EH (cell line): ENCODE measurements around the gene ANO3.

Experiments
- DNase-seq: peaks from one replicate; pipeline ENCODE4 v3.0.0-alpha.2; 2015; ENCODE audit warnings: low read depth

Gene ANO3

DNA sequence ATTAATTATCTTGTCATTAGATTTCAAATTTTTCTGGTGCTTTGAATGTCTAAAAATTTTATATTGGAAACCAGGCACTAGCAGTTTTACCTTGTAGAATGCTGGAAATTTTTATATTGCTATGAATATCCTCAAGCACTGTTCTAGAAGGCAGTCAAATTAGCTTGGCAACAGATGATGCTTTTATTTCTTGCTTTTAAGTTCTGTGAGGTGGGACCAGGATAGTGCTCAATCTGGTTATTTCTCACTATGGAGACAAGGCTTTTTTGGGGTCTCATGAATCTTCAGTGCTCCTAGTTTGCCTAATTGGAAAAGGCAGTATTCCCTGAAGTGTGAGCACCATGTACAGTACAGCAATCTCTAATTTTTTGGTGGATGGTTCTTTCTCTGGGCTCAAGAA is 27.1 kb downstream of the ANO3 start:
- no peak for DNase-seq

DNA sequence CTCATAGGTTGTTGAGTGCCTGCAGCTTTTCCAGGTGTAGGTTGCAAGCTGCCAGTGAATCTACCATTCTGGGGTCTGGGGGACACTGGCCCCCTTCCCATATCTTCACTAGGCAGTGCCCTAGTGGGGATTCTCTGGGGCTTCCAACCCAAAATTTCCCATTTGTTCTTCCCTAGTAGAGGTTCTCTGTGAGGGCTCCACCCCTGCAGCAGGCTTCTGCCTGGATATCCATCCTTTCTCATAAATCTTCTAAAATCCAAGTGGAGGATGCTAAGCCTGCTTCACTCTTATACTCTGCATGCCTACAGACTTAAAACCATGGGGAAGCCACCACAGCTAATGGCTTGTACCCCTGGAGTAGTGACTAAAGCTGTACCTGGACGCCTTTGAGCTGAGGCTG is 33.4 kb downstream of the ANO3 start:
- DNase-seq: no peak

DNA sequence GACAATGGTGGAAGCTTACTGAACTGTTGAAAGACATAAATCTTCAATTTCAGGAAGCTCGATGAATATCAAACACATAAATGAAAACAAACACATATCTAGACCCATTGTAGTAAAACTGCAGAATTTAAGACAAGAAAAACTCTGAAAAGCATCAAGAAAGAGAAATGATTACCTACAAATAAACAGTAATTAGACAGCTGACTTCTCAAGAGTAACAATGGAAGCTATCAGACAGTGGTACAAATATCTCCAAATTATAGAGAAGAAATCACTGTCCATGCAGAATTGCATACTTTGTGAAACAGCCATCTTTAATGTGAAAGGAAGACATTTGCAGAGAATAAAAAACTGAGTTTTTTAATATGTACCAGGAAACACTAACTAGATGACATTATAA is 45.7 kb downstream of the ANO3 start:
- no peak for DNase-seq

DNA sequence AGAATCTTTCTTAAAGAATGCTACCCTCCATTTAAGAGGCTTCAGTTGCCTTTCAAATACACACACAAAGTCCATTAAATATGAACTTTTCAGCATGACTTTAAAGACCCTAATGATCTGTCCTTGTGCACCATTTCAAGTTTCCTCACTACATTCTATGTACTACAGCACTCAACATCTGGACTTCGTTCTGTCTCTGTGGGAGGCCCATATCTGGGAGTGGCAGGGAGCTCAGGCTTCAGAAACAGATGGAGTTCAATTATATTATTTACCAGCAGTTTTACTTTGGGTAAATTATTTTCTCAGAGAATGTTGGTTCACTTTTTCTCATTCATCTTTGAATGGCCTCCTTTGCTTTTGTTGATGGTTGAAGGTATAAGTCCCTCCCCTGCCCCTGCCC is 67.4 kb downstream of the ANO3 start:
- no peak for DNase-seq

DNA sequence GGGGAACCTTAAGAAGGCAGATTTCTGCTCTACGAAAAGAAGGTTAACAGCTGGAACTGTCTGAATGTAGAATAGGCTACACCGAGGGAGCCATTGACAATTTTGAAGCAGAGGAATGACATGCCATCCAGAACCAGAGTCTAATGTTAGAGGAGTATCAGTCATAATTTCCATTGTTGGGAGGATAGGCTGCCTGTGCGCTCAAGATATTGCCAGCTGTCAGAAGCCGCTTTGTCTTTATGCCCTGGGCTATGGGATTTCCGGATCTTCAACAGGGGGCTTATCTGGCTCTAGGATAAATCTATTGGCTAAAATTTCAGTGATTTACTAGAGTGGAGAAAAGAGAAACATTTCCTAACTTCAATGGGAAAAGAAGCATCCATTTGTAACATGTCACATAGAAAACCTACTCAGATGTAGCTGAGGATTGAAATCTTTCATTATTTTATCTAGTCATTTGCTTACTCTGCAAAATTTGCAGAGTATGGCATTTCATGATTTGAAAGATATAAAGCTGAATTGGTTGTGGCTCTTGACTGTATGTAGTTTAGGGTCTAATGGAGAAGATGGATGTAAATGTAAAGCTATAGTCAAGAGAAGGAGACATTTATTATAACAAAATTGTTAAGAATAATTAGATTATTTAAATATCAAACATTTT is 78.9 kb downstream of the ANO3 start:
- no peak for DNase-seq

DNA sequence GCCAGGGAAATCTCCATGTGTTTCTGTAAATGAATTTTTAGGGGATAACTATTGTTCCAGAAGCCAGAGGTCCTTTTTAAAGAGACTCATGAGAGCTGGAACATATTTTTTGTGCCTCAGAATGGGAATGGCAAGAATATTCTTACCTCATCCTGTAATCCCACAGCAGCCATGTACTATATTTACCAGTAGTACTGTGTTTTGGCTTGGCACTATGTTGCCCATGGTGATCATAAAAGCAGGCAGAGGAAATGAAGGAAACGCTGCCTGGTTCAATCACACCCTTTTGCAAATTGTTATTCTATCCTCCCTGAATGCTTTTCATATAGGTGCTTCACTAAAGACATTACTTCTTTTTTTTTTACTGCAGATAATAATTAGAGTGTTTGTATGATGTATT is 81.0 kb downstream of the ANO3 start:
- DNase-seq: no peak

DNA sequence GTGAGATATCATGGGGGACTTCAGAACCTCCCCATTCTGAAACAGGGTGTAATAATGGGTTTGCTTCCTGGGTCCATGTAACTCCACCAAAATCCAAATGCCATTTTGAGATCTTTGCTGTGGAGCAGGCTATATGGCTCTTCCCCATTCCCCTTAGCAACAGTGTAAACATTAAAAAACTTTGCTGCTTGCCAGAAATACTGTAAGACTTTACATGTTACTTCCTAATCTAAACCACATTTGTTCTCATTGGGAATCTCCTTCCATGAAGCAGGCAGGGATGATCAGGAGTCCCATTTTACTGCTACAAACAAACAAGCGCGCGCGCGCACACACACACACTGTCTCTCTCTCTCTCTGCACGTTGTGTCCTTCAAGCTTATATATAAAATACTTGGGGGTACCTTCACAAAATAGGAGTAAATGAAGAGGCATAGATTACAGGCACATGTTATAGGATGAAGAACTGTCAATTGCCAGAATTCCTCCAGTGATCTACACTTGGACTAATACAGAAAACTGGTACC is 86.5 kb downstream of the ANO3 start:
- no peak for DNase-seq

DNA sequence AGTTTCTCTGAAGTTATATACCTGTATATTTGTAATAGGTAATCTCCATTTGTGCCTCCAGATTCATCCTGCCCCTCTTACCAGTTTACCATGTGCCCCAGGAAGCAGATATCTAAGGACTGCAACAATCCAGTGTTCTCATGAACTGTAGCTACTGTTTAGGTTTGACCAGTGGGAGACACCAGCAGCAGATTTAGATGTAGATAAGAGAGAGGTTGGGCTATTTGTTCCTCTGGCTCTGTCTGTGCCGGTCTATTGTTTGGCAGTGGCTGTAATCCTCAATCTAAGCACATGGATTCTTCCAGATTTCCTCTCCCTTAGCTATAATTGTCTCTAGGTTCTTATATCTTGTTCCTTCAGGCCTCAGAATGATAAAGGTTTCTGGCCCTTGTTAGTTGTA is 88.4 kb downstream of the ANO3 start:
- DNase-seq: no peak

DNA sequence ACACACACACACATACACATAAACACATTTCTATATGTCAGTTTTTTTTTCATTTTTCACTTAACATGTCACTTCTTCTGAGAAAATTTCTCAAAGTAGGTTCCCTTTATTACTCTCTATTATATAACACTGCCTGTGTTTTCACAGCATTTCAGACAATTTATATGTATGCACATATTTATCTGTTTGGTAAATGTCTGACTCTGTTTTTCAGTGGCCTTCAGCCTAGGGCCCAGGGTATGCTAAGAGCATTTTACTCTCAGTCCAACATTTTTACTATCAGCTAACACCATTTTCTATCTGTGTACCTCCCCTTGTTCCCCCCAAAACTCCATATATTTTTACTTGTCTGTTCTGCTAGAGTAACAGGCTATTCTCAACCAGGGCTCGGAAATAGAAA is 92.3 kb downstream of the ANO3 start:
- no peak for DNase-seq

DNA sequence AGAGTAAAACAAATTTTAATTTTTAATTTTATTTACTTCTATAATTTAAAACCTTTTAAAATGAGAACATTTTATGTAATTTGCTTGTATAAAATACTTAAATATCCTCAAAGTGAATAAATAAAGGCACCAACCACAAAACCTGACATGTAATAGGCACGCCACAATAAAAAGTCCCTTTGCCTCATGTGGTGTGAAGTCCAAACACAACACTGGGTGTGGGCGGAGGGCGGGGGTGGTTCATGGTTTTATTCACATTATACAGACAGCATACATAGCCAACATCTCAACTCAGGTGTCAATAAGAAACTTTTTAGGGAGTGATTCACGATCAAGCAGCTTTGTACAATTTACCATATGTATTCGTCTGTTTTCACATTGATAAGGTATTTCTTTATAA is 107.9 kb downstream of the ANO3 start:
- DNase-seq: no peak

DNA sequence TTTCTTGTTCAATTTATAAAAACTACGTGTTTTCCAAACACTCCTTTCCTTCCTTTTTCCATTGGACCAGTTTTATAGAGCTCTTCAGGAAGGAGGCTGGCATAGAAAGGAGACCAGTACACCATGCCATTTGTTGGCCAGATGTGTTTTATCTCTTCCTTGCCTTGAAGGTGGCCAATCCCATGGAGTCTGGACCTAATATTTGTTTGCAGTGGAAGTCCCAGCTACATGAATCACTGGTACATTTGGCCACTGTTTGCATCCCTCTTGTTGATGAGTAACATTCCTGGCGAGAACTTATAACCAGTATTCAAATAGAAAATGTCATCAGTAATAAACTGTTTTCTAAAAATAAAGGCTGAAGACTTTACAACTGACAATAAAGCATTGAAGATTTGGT is 110.2 kb downstream of the ANO3 start:
- DNase-seq: peak; percentile 52

DNA sequence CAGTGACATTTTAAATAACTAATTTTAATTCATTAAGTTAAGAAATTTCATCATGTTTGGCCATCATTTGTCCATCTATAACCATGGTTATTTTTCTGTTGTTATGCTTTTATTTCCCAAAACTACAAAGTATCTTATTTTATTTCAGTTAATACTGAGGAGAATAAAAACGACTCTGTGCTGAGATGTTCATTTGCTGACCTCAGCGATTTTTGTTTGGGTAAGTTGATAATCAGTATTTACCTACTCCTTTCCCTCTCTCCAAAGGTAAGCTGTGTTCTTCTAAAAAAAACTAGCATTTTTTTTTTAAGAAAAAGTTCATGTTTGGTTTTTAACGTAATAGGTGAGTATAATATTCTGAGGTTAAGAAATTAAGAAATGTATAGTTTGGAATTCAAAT is 111.7 kb downstream of the ANO3 start:
- no peak for DNase-seq

DNA sequence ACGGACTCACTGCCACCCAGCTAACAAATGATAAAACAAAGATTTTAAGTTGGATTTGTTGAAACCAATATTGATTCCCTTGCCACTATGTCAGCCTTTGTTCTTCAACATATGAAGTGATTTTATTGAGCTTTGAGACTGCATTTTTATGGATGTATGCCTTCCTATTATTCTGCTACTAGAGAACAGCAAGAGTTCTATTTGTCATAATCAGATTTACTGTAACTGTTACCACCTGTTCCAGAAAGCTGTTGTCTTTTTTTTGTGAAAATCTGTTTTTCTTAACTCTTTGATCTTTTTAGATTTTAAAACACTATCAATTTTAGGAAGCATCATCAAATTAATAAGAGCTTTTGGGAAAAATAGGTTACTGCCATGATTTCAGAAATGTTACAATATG is 125.7 kb downstream of the ANO3 start:
- no peak for DNase-seq

DNA sequence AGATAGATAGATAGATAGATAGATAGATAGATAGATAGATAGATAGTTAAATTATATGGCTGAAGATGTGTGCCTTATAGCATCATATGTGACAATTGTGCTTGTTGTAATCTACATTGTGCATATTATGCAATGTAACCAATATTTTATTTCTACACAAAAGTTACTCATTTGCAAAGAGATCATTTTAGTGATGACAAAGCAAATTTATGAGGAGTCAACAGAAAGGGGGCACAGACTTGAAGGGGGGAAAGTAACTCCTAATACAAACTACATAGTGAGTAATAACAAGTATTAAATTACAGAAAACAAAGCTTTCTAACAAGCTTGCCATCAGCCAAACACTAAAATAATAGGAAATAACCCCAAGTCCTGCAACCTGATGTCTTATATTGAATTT is 133.3 kb downstream of the ANO3 start:
- no peak for DNase-seq

DNA sequence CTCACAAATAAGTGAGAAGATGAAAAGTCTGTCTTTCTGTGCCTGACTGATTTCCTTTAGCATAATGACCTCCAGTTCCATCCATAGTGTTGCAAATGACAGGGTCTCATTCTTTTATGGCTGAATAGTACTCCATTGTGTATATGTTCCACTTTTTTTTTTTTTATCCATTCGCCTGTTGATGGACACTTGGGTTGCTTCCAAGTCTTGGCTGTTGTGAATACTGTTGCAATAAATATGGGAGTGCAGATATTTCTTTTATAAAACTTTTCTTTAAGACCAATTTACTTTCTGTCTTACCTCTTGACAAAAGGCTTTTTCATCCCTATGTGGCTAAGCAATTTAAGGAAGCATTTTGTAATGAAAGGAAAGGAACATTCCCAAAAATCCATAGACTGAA is 135.6 kb downstream of the ANO3 start:
- DNase-seq: no peak

DNA sequence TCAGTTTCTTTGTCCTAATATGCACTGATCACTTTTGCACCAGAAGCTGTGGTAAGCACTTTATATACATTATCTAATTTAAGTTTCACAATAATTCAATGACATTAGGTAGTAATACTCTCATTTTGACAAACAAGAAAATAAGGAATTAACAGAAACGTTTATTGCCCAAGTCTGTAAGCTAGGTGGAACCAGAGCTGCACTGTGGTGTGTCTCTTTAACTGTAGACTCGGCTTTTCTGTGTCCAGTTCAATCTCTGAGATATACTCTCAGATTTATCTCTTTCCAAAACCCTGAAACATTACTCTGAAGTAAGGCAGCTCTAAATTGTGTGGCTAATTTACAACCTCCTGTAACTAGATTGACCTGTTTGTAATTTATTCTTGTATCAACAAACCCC is 139.1 kb downstream of the ANO3 start:
- no peak for DNase-seq

DNA sequence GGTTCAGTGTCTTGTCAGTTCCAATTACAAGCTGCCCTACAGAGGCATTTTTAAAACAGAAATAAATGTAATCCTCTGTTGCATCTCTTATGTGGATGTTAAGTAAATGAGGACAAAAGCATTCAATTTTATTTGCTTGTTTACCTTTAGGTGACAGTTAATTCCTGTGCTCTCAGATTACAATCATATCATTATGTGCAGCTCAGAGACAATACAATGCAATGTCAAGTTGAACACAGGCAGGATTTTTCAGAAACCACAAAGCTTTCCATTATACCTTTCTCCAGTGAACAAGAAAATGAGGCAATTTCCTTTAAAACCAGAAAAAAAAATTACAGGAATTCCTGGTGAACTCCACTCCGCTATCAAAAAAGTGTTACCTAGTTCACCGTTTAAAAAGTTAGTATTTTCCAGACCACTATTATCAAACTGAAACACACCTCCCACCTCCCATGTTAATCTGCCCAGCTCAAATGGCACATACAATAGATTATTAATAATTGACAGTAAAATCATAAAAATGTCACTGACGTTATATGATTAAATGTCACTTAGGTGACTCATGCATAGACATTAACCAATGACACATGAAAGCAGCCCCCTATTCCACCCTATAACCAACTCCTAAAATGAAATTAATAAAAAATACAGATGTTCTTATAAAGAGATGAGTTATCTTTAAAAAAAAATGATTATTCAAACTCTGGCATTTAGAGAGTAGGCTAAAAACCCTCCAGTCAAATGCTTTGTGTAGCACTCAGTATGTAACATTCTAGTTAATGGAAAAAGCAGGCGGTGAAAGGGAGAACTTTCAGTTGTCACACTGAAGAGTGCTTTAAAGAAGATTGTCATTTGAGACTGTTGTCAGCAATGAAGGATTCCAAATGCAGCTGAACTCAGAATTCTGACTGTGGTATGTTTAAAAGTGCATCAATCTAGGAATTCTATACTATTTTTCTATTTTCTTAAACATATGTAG is 141.6 kb downstream of the ANO3 start:
- no peak for DNase-seq

DNA sequence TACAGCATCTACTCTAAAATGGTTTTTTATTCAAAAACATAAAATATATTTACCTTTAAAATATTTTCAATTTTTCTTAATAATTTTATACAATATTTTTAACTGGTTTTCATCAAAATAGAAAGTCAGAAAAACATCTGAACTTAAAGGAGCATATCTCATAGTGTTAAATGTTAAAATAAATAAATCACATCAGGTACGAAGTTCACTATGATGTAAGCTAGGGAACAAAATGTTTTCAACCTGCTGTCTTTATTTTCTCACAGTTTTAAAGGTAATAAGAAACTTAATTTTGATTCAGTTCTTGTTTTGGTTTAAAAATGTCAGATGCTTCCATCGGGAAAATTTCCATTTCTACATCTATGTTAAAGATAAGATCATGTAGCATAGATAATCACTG is 142.5 kb downstream of the ANO3 start:
- no peak for DNase-seq

DNA sequence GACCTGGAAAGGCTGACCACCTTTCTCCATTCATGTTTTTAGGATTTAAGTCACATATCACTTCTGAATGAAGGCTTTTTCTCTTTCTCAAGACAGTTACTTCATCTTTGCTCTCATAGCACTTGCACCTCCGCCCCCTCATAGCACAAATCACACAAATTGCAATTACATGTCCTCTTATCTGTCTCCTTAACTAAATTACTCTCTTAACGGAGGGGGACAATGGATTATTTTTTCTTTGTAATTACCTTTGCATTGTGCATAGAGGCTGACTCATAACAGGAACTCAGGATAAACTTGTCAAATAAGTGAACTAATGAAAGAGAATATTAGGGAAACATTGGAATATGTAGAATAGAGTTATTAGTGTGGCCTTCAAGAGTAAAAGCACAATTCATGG is 145.5 kb downstream of the ANO3 start:
- no peak for DNase-seq

DNA sequence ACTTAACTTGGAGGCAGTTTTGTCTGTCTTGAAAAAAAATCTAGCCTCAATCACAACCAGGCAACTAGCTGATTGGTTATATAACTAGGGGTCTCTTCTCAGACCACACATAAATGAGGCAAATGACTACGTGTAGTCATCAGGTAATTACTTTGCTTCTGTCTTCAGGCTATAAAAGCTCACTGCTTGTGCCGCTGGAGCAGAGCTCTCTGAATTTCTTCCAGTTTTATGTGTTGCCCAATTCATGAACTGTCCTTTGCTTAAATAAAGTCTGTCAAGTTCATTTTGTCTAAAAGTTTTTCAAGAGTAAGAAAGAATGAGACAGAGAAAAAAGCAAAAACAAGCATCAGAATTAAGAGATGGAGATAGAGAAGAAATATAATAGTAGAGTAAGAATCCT is 146.8 kb downstream of the ANO3 start:
- DNase-seq: no peak

DNA sequence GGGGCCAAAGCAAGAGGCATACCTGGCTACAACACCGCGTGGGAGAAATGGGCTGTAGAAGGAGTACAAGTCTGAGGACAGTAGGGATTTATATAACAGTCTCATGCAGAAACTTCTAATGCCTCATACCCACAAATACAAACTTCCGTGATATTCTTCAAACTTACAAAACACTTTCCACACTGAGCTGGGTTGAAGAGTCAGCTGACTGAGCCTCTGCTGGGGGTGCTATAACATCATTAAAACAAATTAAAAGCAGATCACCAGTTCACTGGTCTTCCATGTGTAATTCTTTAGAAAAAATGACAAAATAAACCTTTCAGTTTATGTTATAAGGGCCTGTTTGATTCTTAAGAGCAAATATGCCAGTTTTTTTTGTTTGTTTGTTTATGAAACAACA is 148.1 kb downstream of the ANO3 start:
- DNase-seq: no peak

DNA sequence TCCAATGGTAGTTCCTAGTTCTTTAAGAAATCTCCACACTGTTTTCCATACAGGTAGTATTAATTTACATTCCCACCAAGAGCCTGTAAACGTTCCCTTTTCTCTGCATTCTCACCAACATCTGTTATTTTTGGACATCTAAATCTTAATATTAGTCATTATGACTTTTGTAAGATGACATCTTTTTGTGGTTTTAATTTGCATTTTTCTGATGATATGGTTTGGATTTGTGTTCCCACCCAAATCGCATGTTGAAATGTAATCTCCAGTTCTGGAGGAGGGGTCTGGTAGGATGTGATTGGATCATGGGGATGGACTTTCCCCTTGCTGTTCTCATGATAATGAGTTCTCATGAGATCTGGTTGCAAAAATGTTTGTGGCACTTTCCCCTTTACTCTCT is 151.2 kb downstream of the ANO3 start:
- DNase-seq: no peak

DNA sequence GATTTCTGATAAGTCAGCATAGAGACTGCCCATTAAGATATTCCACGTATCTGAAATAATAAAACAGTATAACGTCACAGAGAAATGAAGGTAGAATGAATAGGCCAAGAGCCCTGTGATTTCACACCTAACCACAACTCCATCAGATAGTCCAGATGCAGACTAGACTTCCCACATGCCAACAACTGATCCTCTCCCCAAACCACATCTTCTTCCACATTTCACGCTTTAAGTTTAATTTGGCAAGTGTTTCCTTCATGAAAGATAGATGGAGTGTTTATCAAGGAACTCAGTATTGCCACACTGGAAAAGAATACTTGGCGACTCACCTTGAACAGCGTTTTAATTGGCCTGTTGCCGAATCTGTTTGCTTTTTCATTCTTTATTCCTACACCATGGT is 158.6 kb downstream of the ANO3 start:
- no peak for DNase-seq
